Naive B cell (primary cell): ENCODE data around the gene NNT. TPM values are rescaled to one million over a fixed set of nuclear protein-coding genes. Genes with fewer than 3 reads are reported as not detected.
"Not testable (repeated sequence)": the region's sequence is repeated elsewhere in the genome, so short reads cannot be mapped to it uniquely, and the experiment has no call there.

Experiments used
- ATAC-seq, 2 donors: fragments of 150-1000 bp; cut with Tn5 transposase; 2 replicates each; pipeline ENCODE4 v1.10.0; 2021; ENCODE audit warnings: low read depth in 2 of 2, mild to moderate bottlenecking in 2 of 2, moderate library complexity in 2 of 2
- DNase-seq: peaks from one replicate; pipeline ENCODE4 v3.0.0; 2022
- H3K27ac Mint-ChIP-seq, 6 donors: one replicate each; pipeline ENCODE4 v1.8.0; 2020 to 2022; ENCODE audit warnings: mild to moderate bottlenecking in 6 of 6, mixed read lengths in 6 of 6, moderate library complexity in 5 of 6, inconsistent platforms in 2 of 6
- H3K27me3 Mint-ChIP-seq, 3 donors: one replicate each; pipeline ENCODE4 v1.8.0; 2021 to 2022; ENCODE audit warnings: mixed read lengths in 3 of 3, mild to moderate bottlenecking in 1 of 3
- H3K36me3 Mint-ChIP-seq, 2 donors: one replicate each; pipeline ENCODE4 v1.8.0; 2020 to 2022; ENCODE audit warnings: mixed read lengths in 2 of 2, inconsistent platforms in 1 of 2, mild to moderate bottlenecking in 1 of 2
- H3K4me1 Mint-ChIP-seq, 3 donors: one replicate each; pipeline ENCODE4 v1.8.0; 2020 to 2022; ENCODE audit warnings: mixed read lengths in 3 of 3, inconsistent platforms in 1 of 3, mild to moderate bottlenecking in 1 of 3, moderate library complexity in 1 of 3
- H3K4me3 Mint-ChIP-seq, 8 donors: one replicate each; pipeline ENCODE4 v1.8.0; 2020 to 2022; ENCODE audit warnings: mild to moderate bottlenecking in 8 of 8, mixed read lengths in 8 of 8, moderate library complexity in 8 of 8, inconsistent platforms in 2 of 8
- H3K9me3 Mint-ChIP-seq, 7 donors: one replicate each; pipeline ENCODE4 v1.8.0; 2020 to 2022; ENCODE audit warnings: mixed read lengths in 7 of 7, mild to moderate bottlenecking in 5 of 7, inconsistent platforms in 2 of 7, moderate library complexity in 1 of 7
- polyA plus RNA-seq, 6 donors: library from polyadenylated mRNA; unstranded; fragments of 300-500 nt; fragmentation: Illumina TruSeq; gene quantifications; one replicate each; pipeline ENCODE4 v1.2.3, GENCODE V29; 2021; ENCODE audit warnings: low read depth in 6 of 6

Gene NNT
- polyA plus RNA-seq, 6 donors from 2014 or later: 41.8 to 60.7 (median 45.8) TPM

DNA sequence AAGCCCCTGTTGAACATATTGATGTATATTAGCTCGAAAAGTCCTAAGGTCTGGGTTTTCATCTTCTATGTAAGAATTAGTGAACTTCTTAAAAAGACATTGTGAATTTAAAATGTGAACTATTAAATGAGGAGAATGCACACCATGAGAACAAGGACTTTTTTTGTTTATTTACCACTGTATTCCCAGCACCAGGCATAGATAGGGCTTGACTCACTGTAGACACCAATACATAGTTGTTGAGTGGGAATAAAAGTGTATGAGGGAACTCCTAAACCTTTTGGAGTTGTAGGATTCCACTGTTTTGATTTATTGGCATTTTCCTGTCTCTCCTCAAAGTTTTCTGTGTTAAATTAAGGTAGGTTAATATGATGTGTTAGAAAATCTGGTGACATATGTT, 40.3 kb downstream of the NNT start:
- H3K27me3 Mint-ChIP-seq: no peaks in the 10 kb centered on the region
- H3K4me3 Mint-ChIP-seq: no peak overlapping the region
- no peak for DNase-seq
- H3K9me3 Mint-ChIP-seq: no peaks in the 10 kb centered on the region
- H3K36me3 Mint-ChIP-seq: peaks cover 8 to 10% of the 10 kb centered on the region in 2 donors
- ATAC-seq: no peak
- peaks cover 0 to 7% (median 3%) of the 10 kb centered on the region in 3 donors for H3K4me1 Mint-ChIP-seq
- no peak overlapping the region for H3K27ac Mint-ChIP-seq

DNA sequence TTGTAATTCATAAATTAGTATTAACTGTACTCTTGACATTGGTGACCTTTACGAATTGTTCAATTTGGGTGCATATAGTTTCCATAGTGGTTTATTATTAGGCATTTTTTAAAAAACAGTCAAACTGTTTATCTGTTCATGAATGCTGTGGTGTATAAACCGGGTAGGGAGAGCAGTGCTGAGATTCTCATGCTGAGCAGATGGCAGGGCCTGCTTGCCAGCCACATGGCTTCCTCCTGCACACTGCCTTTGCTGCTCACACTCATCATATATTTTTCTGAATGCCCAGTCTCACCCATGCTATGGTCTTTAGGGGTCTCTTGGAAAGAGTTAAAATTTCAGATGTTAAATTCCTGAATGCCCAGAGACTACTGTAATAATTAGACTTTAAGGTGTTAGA, 40.8 kb downstream of the NNT start:
- Mint-ChIP-seq H3K27ac (no peak overlapping the region), H3K9me3 (no peaks in the 10 kb centered on the region), H3K4me1 (peaks cover 0 to 7% (median 2%) of the 10 kb centered on the region in 3 donors), H3K36me3 (peaks cover 9 to 14% of the 10 kb centered on the region in 2 donors), H3K27me3 (no peaks in the 10 kb centered on the region), H3K4me3 (no peak overlapping the region)
- DNase-seq (no peak), ATAC-seq (no peak)

DNA sequence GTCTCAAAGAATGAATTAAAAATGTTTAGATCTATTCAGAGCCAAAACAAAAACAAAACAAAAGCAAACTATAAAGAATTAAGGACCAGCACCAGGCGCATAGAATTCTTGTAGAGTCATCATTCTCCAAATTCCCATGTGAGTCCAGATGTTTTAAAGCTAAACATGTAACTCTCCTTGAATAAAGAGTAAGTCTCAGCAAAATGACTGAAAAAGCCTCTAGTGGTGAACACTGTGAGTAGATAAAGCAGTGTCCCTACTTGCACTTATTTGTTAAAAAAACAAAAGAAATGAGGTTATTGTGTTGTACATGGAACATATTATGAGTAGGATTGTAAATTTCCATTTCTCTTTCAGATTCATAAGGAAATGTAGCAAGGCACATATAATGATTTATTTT, 44.0 kb downstream of the NNT start:
- peaks cover 12 to 20% of the 10 kb centered on the region in 2 donors for H3K36me3 Mint-ChIP-seq
- peaks cover 0 to 4% (median 2%) of the 10 kb centered on the region in 3 donors for H3K4me1 Mint-ChIP-seq
- no peak overlapping the region for H3K4me3 Mint-ChIP-seq
- ATAC-seq (no peak), DNase-seq (no peak)
- no peak overlapping the region for H3K27ac Mint-ChIP-seq
- no peaks in the 10 kb centered on the region for H3K9me3 Mint-ChIP-seq
- no peaks in the 10 kb centered on the region for H3K27me3 Mint-ChIP-seq

DNA sequence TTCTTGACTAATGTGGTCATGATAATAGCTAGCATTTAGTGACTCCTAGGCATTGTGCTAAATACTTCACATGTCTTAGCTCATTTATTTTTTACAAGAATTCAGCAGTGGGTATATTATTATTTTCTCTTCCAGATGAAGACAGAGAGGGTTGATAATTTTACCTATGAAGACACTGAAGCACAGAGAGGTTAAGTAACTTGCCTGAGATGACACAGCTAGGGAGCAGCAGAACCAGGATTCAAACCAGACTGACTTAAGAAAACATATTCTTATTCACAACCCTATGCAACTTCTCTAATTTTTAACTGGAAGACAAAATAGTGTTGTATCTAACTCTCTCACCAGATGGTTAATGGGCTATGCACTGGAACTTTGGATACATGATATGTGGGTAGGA, 44.8 kb downstream of the NNT start:
- no peaks in the 10 kb centered on the region for H3K9me3 Mint-ChIP-seq
- no peaks in the 10 kb centered on the region for H3K27me3 Mint-ChIP-seq
- DNase-seq: no peak
- peak overlapping the region in 1 of 8 donors; percentile 42 for H3K4me3 Mint-ChIP-seq
- peak overlapping the region in 1 of 6 donors; percentile 42 for H3K27ac Mint-ChIP-seq
- no peak for ATAC-seq
- peaks cover 9 to 20% of the 10 kb centered on the region in 2 donors for H3K36me3 Mint-ChIP-seq
- peaks cover 0 to 2% (median 0%) of the 10 kb centered on the region in 3 donors for H3K4me1 Mint-ChIP-seq

DNA sequence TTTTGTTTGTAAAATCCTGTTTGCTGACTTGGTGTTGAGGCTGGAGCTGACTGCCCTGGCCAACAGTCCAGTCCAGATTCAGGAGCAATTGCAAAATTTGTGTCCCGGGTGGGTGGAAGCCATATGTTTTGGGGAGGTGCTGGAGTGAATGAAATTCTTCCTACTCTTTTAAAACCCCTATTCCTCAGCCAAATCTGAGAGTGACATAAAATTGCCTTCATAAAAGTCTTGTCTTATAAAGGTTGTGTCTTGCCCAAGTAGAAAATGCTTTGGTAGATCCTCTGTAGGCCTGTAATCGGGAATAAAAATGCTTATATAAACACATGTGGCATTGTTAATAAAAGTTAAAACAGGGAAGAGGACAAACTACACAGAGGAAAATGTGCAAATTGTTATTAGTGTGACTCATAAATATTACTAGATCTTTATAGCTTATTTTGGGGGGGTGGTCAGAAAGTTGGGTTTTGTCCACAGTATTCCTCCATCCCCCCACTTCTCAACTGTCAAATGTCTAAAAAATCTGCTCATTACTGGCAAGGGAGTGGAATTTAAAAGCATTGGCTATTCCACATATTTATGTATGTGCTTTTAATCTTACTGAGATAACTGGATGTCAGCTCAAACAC, 45.6 kb downstream of the NNT start:
- DNase-seq (no peak), ATAC-seq (no peak)
- Mint-ChIP-seq H3K27me3 (no peaks in the 10 kb centered on the region), H3K4me1 (no peaks in the 10 kb centered on the region), H3K4me3 (no peak overlapping the region), H3K36me3 (peaks cover 9 to 20% of the 10 kb centered on the region in 2 donors), H3K9me3 (no peaks in the 10 kb centered on the region), H3K27ac (peak overlapping the region in 2 of 6 donors; percentile 9 to 53)

DNA sequence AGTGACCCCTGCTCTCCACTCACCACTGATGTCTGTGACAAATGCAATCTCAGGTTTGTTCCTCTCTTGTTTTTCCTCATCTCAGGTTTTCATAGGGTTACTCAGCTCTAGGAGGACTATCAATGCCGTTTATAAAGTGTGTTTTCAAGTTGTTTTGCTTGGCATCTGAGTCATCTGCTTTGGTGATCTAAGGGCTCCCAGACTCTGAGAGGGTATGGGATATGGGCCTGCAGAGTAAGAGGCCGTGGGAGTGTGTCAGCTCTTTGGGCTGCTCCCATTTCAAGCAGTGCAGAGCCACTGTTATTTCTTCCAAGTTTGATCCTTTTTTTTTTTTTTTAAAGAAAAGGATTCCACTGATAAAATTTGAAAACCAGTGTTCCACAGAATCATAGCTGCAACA, 46.3 kb downstream of the NNT start:
- Mint-ChIP-seq H3K4me3 (no peak overlapping the region), H3K4me1 (no peaks in the 10 kb centered on the region), H3K36me3 (peaks cover 9 to 18% of the 10 kb centered on the region in 2 donors), H3K27ac (peak overlapping the region in 3 of 6 donors; percentile 32 to 72 (median 53)), H3K9me3 (no peaks in the 10 kb centered on the region), H3K27me3 (no peaks in the 10 kb centered on the region)
- ATAC-seq (no peak), DNase-seq (no peak)

DNA sequence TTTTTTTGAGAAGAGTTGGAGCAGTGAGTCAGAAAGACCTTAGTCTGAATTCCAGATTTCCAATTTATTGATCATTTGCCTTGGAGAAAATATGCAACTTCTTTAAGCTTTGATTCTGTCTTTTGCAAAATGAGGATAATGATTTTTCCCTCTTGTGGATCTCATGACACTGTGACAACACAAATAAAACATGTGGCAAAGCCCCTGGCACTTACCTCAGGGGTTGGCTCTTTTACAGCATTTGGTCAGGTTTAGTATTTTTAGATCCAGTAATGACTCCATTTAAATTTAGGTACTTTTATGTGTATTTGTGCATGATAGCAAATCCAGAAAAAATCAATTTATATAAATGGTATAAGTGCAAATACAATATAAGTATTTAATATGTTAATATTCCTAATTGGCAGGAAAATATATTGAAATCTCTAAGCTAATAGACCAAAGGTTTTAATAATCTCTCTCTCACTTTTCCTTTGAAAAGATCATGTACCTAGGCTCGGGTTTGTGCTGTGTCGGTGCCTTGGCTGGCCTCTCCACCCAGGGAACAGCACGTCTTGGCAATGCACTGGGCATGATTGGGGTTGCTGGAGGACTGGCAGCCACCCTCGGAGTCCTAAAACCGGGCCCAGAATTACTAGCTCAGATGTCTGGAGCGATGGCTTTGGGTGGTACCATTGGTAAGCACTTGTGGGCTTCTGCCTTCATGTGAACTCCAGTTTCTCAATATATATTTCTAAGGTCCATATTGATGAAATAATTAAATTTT, 49.7 kb downstream of the NNT start:
- no peak for ATAC-seq

DNA sequence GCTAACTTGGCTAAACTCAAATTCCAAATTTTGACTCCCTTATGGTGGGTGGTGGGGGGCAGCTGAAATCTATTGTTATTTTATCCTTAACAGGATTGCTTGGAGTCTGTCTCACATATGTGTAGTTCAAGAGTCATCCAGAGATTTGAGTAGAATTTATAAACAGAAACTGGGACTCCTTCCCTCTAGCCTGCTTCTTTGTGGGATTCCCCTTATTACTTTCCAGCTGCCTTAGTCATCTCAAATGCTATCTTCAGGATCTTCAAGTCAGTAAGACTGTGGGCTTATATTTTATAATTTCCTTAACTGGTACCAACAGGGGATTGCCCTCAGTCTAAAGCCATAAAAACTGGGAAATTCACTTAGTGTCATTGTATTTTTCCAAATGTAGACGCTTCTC, 55.5 kb downstream of the NNT start:
- DNase-seq (no peak), ATAC-seq (no peak)
- Mint-ChIP-seq H3K9me3 (peaks cover 0 to 6% (median 3%) of the 10 kb centered on the region in 7 donors), H3K27me3 (no peaks in the 10 kb centered on the region), H3K27ac (peak overlapping the region in 2 of 6 donors; percentile 39 to 74), H3K4me3 (no peak overlapping the region), H3K4me1 (no peaks in the 10 kb centered on the region), H3K36me3 (peaks cover 32 to 55% of the 10 kb centered on the region in 2 donors)

More for the DNA sequence above, 49.7 kb downstream of the NNT start:
- Mint-ChIP-seq H3K27me3 (no peaks in the 10 kb centered on the region), H3K4me3 (no peak overlapping the region), H3K9me3 (no peaks in the 10 kb centered on the region), H3K4me1 (no peaks in the 10 kb centered on the region), H3K36me3 (peaks cover 17 to 29% of the 10 kb centered on the region in 2 donors), H3K27ac (peak overlapping the region in 1 of 6 donors; percentile 20)
- no peak for DNase-seq

DNA sequence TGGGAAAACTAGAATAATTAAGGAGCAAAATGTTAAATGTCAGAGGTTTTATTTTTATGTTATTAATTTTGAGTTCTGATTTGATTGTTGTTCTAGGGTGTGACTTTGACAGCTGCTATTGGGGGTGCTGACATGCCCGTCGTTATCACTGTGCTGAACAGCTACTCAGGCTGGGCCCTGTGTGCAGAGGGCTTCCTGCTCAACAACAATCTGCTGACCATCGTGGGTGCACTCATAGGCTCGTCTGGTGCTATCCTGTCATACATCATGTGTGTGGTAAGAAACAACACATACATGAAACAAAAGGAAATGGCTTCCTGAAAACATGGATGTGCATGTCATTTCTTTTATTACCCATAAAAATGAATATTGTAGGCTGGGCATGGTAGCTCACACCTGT, 56.1 kb downstream of the NNT start:
- Mint-ChIP-seq H3K27ac (peak overlapping the region in 1 of 6 donors; percentile 33), H3K4me1 (no peaks in the 10 kb centered on the region), H3K4me3 (no peak overlapping the region), H3K27me3 (no peaks in the 10 kb centered on the region), H3K36me3 (peaks cover 33 to 60% of the 10 kb centered on the region in 2 donors), H3K9me3 (peaks cover 0 to 6% (median 3%) of the 10 kb centered on the region in 7 donors)
- DNase-seq (no peak), ATAC-seq (no peak)

DNA sequence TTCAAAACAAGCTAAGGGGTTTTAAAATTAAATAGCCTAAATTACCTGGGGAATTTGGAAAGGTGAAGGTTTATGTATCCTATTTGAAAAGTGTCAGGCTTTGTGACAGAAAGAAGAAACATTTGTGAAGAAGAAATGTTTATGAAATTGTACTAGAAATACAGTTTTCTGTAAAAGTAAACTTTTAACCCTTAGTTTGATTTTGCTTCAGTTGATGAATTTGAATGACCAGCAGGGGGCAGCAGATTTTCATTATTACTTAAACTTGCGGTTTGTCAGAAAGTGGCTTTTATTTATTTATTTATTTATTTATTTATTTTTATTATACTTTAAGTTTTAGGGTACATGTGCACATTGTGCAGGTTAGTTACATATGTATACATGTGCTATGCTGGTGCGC, 58.1 kb downstream of the NNT start:
- H3K4me3 Mint-ChIP-seq: no peak overlapping the region

DNA sequence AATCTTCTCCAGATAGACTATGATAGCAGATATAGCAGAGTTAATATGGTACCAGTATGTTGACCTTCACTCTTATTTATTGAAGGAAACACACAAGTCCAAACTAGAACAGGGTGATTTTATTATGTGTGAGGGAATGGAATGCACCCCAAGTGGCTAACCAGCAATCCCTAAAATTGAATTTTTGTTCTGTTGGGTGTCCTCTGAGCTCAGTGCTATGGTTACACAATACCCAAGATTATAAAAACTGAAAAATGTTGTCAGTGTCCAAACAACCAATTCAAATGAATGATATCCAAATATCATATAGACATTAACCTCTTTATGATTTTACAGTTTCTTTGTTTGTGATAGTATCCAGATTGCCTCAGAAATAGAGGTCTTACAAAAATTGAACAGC, 60.9 kb downstream of the NNT start:
- Mint-ChIP-seq H3K4me3 (no peak overlapping the region), H3K9me3 (peaks cover 0 to 8% (median 5%) of the 10 kb centered on the region in 7 donors), H3K27me3 (no peaks in the 10 kb centered on the region), H3K27ac (no peak overlapping the region), H3K36me3 (peaks cover 19 to 48% of the 10 kb centered on the region in 2 donors), H3K4me1 (peaks cover 0 to 4% (median 0%) of the 10 kb centered on the region in 3 donors)
- no peak for DNase-seq
- no peak for ATAC-seq

More for the DNA sequence above, 58.1 kb downstream of the NNT start:
- no peak for ATAC-seq
- Mint-ChIP-seq H3K9me3 (peaks cover 0 to 6% (median 3%) of the 10 kb centered on the region in 7 donors), H3K27ac (no peak overlapping the region), H3K36me3 (peaks cover 25 to 56% of the 10 kb centered on the region in 2 donors), H3K4me1 (no peaks in the 10 kb centered on the region), H3K27me3 (no peaks in the 10 kb centered on the region)
- DNase-seq: no peak

DNA sequence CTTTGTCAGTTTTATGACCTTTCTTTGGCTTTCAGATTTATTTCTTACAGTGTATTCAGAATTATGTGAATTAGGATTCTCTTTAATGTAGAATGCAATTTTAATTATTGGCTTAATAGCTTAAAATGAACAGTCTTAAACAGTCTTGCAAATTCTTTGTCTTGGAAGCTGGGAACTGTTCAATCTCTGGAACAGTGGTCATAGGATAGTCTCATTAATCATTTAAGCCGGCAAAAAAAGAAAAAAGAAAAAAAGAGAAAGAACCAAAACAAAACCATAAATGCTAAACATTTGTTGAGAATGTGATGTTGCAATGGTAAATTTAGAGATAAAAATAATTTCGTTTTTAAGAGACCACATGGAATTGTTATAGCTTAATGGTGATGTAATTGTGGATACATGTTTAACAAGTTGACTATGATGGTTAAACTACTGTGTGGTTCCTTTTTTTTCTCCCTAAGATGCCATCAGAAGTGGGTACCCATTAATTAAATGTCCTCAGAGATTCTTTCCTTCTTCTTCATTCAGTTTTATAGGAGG, 61.6 kb downstream of the NNT start:
- Mint-ChIP-seq H3K4me3 (no peak overlapping the region), H3K27ac (peak overlapping the region in 1 of 6 donors; percentile 34), H3K27me3 (no peaks in the 10 kb centered on the region), H3K36me3 (peaks cover 16 to 41% of the 10 kb centered on the region in 2 donors), H3K9me3 (peaks cover 0 to 8% (median 5%) of the 10 kb centered on the region in 7 donors), H3K4me1 (peaks cover 0 to 4% (median 0%) of the 10 kb centered on the region in 3 donors)
- ATAC-seq (no peak), DNase-seq (no peak)

DNA sequence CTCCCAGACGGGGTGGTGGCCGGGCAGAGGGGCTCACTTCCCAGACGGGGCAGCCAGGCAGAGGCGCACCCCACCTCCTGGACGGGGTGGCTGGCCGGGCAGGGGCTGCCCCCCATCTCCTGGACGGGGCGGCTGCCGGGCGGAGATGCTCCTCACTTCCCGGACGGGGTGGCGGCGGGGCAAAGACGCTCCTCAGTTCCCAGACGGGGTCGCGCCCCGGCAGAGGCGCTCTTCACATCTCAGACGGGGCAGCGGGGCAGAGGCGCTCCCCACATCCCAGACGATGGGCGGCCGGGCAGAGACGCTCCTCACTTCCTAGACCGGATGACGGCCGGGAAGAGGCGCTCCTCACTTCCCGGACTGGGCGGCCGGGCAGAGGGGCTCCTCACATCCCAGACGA, 62.8 kb downstream of the NNT start:
- not testable (repeated sequence) for H3K4me1 Mint-ChIP-seq, ATAC-seq, H3K27me3 Mint-ChIP-seq, H3K9me3 Mint-ChIP-seq, H3K4me3 Mint-ChIP-seq, H3K27ac Mint-ChIP-seq, DNase-seq
- peaks cover 8 to 36% of the 10 kb centered on the region in 2 donors for H3K36me3 Mint-ChIP-seq

DNA sequence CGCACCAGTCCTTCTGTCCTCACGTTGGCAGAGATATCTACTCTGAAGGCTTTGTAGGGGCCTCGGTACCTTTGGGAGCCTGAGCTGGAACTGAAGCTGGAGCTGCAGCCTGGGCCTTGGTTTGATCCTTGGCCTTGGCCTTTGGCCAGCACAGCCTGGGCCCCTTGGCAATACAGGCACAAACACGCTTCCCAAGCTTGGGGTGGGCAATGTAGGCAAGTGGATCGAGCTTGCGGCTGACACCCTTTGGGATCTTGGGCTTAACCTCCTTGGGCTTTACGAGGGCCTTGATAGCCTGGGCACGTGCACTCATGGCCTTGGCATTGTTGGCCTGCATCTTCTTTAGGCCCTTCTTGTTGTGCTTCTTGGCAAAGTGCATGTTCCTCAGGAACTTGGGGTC, 63.7 kb downstream of the NNT start:
- not testable (repeated sequence) for H3K27me3 Mint-ChIP-seq, H3K4me3 Mint-ChIP-seq, DNase-seq, H3K9me3 Mint-ChIP-seq, H3K27ac Mint-ChIP-seq, ATAC-seq
- H3K4me1 Mint-ChIP-seq: peaks cover 9 to 12% (median 11%) of the 10 kb centered on the region in 3 donors
- H3K36me3 Mint-ChIP-seq: peaks cover 9 to 35% of the 10 kb centered on the region in 2 donors
